K562 (cell line): Measurements from ENCODE around the gene WFIKKN1. TPM values are rescaled to one million over a fixed set of nuclear protein-coding genes. Genes with fewer than 3 reads are reported as not detected.
A peak's percentile ranks its signal among the peaks of the same experiment; 100 is the strongest.

ENCODE experiments used
- ATAC-seq: fragments of 200-7000 bp; cut with Tn5 transposase; 3 replicates; pipeline ENCODE4 v1.9.1; 2020; ENCODE audit warnings: moderate library complexity
- BruUV-seq: library from RNA; stranded (reverse); fragments of 400-500 nt; replicated peaks from 2 replicates; lab custom pipeline; 2021; lab: Mats Ljungman, UMichigan
- CTCF ChIA-PET: fragments of 300-600 bp; formaldehyde crosslinking; extraction: SDS; loops from one replicate; lab custom pipeline; 2021; ENCODE audit warnings: low intra/inter-chr PET ratio; lab: Yijun Ruan, JAX
- POLR2A ChIA-PET: fragments of 300-600, 350-650 bp; sonication (Branson Sonifier 250); formaldehyde crosslinking; extraction: SDS; loops from one replicate; lab custom pipeline; 2021; ENCODE audit warnings: antibody characterized with exemption, inconsistent platforms; lab: Yijun Ruan, JAX
- DNase-seq, 4 experiments: peaks; one replicate each; pipeline versions ENCODE4 v3.0.0 to v3.0.0-alpha.2; 2011 to 2018; ENCODE audit warnings: low spot score in 3 of 4, mixed read lengths in 3 of 4; ENCODE audit errors: extremely low read depth in 1 of 4
- FAIRE-seq: peaks from 2 replicates; lab custom pipeline; 2011; peaks lifted over from hg19 to GRCh38; lab: Jason Lieb, UNC
- H2AFZ ChIP-seq: 2 replicates; pipeline ENCODE4 v1.6.0; 2011; ENCODE audit warnings: low read depth, low read length, control low read depth, inconsistent platforms
- H3K27ac ChIP-seq: fragments of 200-600 bp; 3 replicates; pipeline ENCODE4 v1.8.0; 2011; ENCODE audit warnings: low read depth, mild to moderate bottlenecking, control low read depth, inconsistent platforms, low read length, moderate library complexity, mixed read lengths; ENCODE audit errors: extremely low read depth
- H3K27me3 ChIP-seq, 2 experiments: fragments of 300-600 bp in 1 of 2; 2 replicates in 1 of 2; 3 replicates in 1 of 2; pipeline versions ENCODE4 v1.6.0 to v1.8.0; 2011; ENCODE audit warnings: inconsistent platforms in 2 of 2, low read length in 2 of 2, mild to moderate bottlenecking in 1 of 2, mixed read lengths in 1 of 2, moderate library complexity in 1 of 2; ENCODE audit not compliant: control insufficient read depth in 2 of 2, insufficient read depth in 2 of 2
- H3K36me3 ChIP-seq: fragments of 300-600 bp; 3 replicates; pipeline ENCODE4 v1.8.0; 2011; ENCODE audit warnings: mild to moderate bottlenecking, low read length, inconsistent platforms; ENCODE audit not compliant: control insufficient read depth, insufficient read depth
- H3K4me1 ChIP-seq, 2 experiments: fragments of 200-600 bp in 1 of 2; replicated peaks in 1 of 2; 2 replicates in 1 of 2; 3 replicates in 1 of 2; pipeline versions ENCODE4 v1.5.1 to v1.8.0; 2011; ENCODE audit warnings: inconsistent platforms in 2 of 2, low read length in 2 of 2, mild to moderate bottlenecking in 1 of 2, mixed read lengths in 1 of 2, moderate library complexity in 1 of 2; ENCODE audit not compliant: control insufficient read depth in 2 of 2, insufficient read depth in 2 of 2
- H3K4me2 ChIP-seq: 2 replicates; pipeline ENCODE4 v1.6.1; 2011; ENCODE audit warnings: low read length, control low read depth, inconsistent platforms, mixed read lengths; ENCODE audit not compliant: insufficient read depth
- H3K4me3 ChIP-seq: fragments of 200-600 bp; sonication (generic), shearing (Covaris generic); 2 replicates; pipeline ENCODE4 v1.5.1; 2016; ENCODE audit warnings: control low read depth, inconsistent platforms
- H3K79me2 ChIP-seq: fragments of 200-600 bp; 3 replicates; pipeline ENCODE4 v1.8.0; 2011; ENCODE audit warnings: low read length, inconsistent platforms; ENCODE audit not compliant: control insufficient read depth, insufficient read depth
- H3K9ac ChIP-seq, 2 experiments: 2 replicates each; pipeline versions ENCODE4 v1.6.0 to v1.6.1; 2011; ENCODE audit warnings: low read depth in 2 of 2, low read length in 2 of 2, control low read depth in 1 of 2, inconsistent platforms in 1 of 2, mild to moderate bottlenecking in 1 of 2, mixed read lengths in 1 of 2; ENCODE audit not compliant: insufficient read depth in 1 of 2
- H3K9me1 ChIP-seq: one replicate; pipeline ENCODE4 v1.6.0; 2011; ENCODE audit warnings: inconsistent platforms, mild to moderate bottlenecking, low read length, moderate library complexity; ENCODE audit not compliant: control insufficient read depth, insufficient read depth
- H3K9me3 ChIP-seq: replicated peaks from 2 replicates; pipeline ENCODE4 v1.5.1; 2011; ENCODE audit warnings: low read depth, low read length, inconsistent platforms; ENCODE audit not compliant: control insufficient read depth, insufficient read depth
- H4K20me1 ChIP-seq: replicated peaks from 2 replicates; pipeline ENCODE4 v1.6.1; 2011; ENCODE audit warnings: low read length, inconsistent platforms, mixed read lengths; ENCODE audit not compliant: control insufficient read depth, insufficient read depth
- ETS2 ChIP-seq: IDR thresholded peaks from 2 replicates; pipeline ENCODE4 v1.6.1; 2016; ENCODE audit warnings: borderline replicate concordance, missing genetic modification characterization, mild to moderate bottlenecking, moderate library complexity, missing compliant biosample characterization; ENCODE audit not compliant: poor library complexity, severe bottlenecking
- GATA2 ChIP-seq: sonication (generic); formaldehyde crosslinking; IDR thresholded peaks from 2 replicates; pipeline ENCODE4 v1.4.0; 2020; ENCODE audit warnings: mild to moderate bottlenecking, missing genetic modification reagents
- MAZ ChIP-seq, 2 experiments: fragments of 450-650 bp in 1 of 2; sonication (generic) in 1 of 2; formaldehyde crosslinking; IDR thresholded peaks in 1 of 2; conservative IDR thresholded peaks in 1 of 2; 2 replicates each; pipeline versions ENCODE4 v1.4.0 to v1.5.0; 2020; ENCODE audit warnings: mild to moderate bottlenecking in 1 of 2, missing genetic modification reagents in 1 of 2
- PTRF ChIP-seq: fragments of 450-650 bp; IDR thresholded peaks from 2 replicates; pipeline ENCODE4 v1.6.1; 2016; ENCODE audit warnings: mild to moderate bottlenecking, missing genetic modification characterization, missing compliant biosample characterization
- RBM34 ChIP-seq: fragments of 200-400 bp; formaldehyde crosslinking; IDR thresholded peaks from 2 replicates; pipeline ENCODE4 v1.6.1; 2018; ENCODE audit warnings: low read length, borderline replicate concordance; ENCODE audit not compliant: insufficient read depth
- RFX1 ChIP-seq: fragments of 450-650 bp; IDR thresholded peaks from 2 replicates; pipeline ENCODE4 v1.6.1; 2016; ENCODE audit warnings: mild to moderate bottlenecking, moderate library complexity
- SLC30A9 ChIP-seq: fragments of 250-450 bp; sonication (Bioruptor Pico); IDR thresholded peaks from 2 replicates; pipeline ENCODE4 v1.8.0; 2022; ENCODE audit warnings: mild to moderate bottlenecking, moderate library complexity
- SMARCA5 ChIP-seq: fragments of 450-650 bp; IDR thresholded peaks from 2 replicates; pipeline ENCODE4 v1.6.1; 2016
- ZNF212 ChIP-seq: fragments of 450-650 bp; formaldehyde crosslinking; IDR thresholded peaks from 2 replicates; pipeline ENCODE4 v1.4.0; 2020; ENCODE audit warnings: mild to moderate bottlenecking
- ZNF316 ChIP-seq: fragments of 450-650 bp; IDR thresholded peaks from 2 replicates; pipeline ENCODE4 v1.6.1; 2016
- ZNF695 ChIP-seq: fragments of 450-650 bp; formaldehyde crosslinking; IDR thresholded peaks from 2 replicates; pipeline ENCODE4 v1.4.0; 2020; ENCODE audit warnings: mild to moderate bottlenecking, moderate library complexity
- ZNF830 ChIP-seq: fragments of 250-450 bp; sonication (Bioruptor Pico); IDR thresholded peaks from 2 replicates; pipeline ENCODE4 v1.5.0; 2021; ENCODE audit warnings: mild to moderate bottlenecking
- ZSCAN32 ChIP-seq: fragments of 450-650 bp; formaldehyde crosslinking; IDR thresholded peaks from 2 replicates; pipeline ENCODE4 v1.4.0; 2020; ENCODE audit warnings: mild to moderate bottlenecking, moderate library complexity
- WGBS: fragments of 100-300 bp; shearing (Covaris generic); methylation state at CpG from one replicate; pipeline ENCODE4 v1.1.6; 2016; ENCODE audit warnings: low coverage, mixed read lengths; ENCODE audit not compliant: insufficient coverage; ENCODE audit errors: missing lambda C conversion rate; 5-methylcytosine and 5-hydroxymethylcytosine counted together
- in situ Hi-C: fragments of 300-500 bp; cut with MboI; formaldehyde crosslinking; loops from 4 replicates; pipeline ENCODE4 v1.15.0; 2018; ENCODE audit warnings: inconsistent platforms, mixed read lengths
- intact Hi-C: fragments of 100-400 bp; cut with micrococcal nuclease; formaldehyde crosslinking; loops from 2 replicates; pipeline ENCODE4 v1.14.2; 2022
- polyA plus RNA-seq, 8 experiments: library from polyadenylated mRNA; depleted of rRNA in 4 of 8; stranded (reverse) in 5 of 8; unstranded in 3 of 8; fragments of >200 nt; fragmentation: Nextera tagmentation in 2 of 8; fragmentation: Illumina TruSeq in 1 of 8; extraction: Ambion mirVana in 2 of 8; extraction: Trizol in 1 of 8; gene quantifications; 2 replicates each; pipeline versions ENCODE4 v1.2.1 to v1.2.3, GENCODE V29; 2011 to 2014; ENCODE audit warnings: inconsistent platforms in 1 of 8, missing spikeins in 1 of 8
- total RNA-seq, 7 experiments: library from RNA; depleted of rRNA in 6 of 7; stranded (reverse); fragments of >200 nt in 6 of 7; fragmentation: Illumina TruSeq in 2 of 7; extraction: Trizol in 2 of 7; gene quantifications; 2 replicates each; pipeline versions ENCODE4 v1.2.1 to v1.2.3, GENCODE V29; 2011 to 2021; ENCODE audit warnings: low replicate concordance in 1 of 7
- TF ChIP-seq, protein P1 (sequence below): fragments of 450-650 bp; IDR thresholded peaks from 2 replicates; pipeline ENCODE4 v1.7.0; 2016; ENCODE audit warnings: borderline replicate concordance
- TF ChIP-seq, protein P2 (sequence below): sonication (generic); formaldehyde crosslinking; IDR thresholded peaks from 2 replicates; pipeline ENCODE4 v1.8.1; 2023; ENCODE audit warnings: mild to moderate bottlenecking, missing genetic modification reagents, moderate library complexity
- TF ChIP-seq, protein P3 (sequence below): fragments of 450-650 bp; IDR thresholded peaks from 2 replicates; pipeline ENCODE4 v1.6.1; 2016; ENCODE audit warnings: antibody characterized with exemption

Gene WFIKKN1
- total and polyA plus RNA-seq, 9 of the 15 experiments (the other 6 are each of a cell fraction or from before 2014, with no cell fraction given), result 0.14 to 1.1 (median 0.50) TPM; not detected in 4

DNA sequence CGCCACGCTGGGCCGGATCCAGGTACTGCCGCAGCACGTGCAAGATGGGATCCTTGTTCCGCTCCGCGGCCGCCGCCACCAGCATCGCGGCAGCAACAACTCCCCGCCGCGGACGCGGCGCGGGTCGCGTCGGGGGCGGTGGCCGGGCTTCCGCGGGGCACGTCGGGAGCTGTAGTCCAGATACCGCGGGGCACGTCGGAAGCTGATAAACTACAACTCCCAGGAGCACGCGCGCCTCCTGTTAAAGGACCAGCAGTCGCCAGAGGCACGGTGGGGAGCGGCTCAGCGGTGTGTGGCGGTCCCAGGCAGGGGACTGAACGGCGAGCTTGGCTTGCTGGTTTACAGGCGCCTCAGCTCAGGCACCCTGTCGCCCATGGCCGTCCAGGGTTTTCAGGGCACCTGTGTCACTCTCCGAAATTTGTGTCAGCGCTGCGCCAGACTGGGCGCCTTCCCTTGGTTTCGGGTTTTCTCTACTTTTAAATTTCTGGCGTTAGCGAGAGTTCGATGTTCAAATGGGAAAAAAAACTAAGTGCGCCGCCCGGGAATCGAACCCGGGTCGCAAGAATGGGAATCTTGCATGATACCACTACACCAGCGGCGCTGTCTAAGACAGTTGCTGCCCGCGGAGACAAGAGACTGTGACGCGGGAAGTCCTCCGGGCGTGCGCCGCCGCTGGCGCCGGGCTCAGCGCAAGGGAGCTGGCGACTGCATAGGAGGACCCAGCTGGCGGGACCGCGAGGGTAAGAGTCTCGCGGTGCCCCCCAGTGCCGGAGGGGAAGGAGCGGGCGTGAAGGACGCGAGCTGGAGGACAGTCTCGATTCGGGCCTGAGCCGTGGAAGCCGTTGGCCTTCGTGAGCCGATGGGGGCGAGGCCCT is 5.7 kb downstream of the WFIKKN1 start, which contains the start of gene METTL26:
Gene METTL26 (minus strand): TSS at position 100 of the 875 bp plus-strand sequence. CDS start 15 bp downstream, at position 85.
- intact Hi-C loops, result loop anchor here (2.0 to 5.0 kb wide), 2 partner anchors 14 to 41 kb away; partner anchors contain the start of gene RHBDL1
- Histone ChIP-seq H3K4me2 (peak within 1 kb of the TSS; percentile 92), H3K27me3 (no peaks in the 10 kb centered on the region), H3K79me2 (peaks cover 29% of the 10 kb centered on the region), H3K36me3 (peaks cover 25% of the 10 kb centered on the region; the same call in 1 of the 3 replicates), H4K20me1 (no peaks in the 10 kb centered on the region), H2AFZ (peak within 1 kb of the TSS; percentile 97), H3K27ac (peak within 1 kb of the TSS; percentile 93), H3K9me1 (no peaks in the 10 kb centered on the region), H3K4me1 (peaks cover 14 to 83% of the 10 kb centered on the region in 2 experiments; a peak in 4 of 5 replicates), H3K9ac (peak within 1 kb of the TSS; percentile 87 to 99), H3K9me3 (no peaks in the 10 kb centered on the region), H3K4me3 (peak within 1 kb of the TSS; percentile 87)
- DNase-seq (peak; percentile 78 to 97 (median 86)), FAIRE-seq (peak; percentile 94), ATAC-seq (peak; percentile 87)
- POLR2A ChIA-PET, result interaction anchor here (0.6 to 2.2 kb wide), 19 partner anchors 9 to 1042 kb away, joined by 3 to 8 read pairs (median 3); partner anchors contain the start of genes NHLRC4 and RHOT2
- WGBS, result under 1% methylated on average over 90 of the region's 91 CpGs
- in situ Hi-C loops, result no loop called here
- CTCF ChIA-PET, result interaction anchor here (1.8 kb wide), 1 partner anchor 31 kb away, joined by 7 read pairs; the partner anchor contains the start of gene RHOT2
- BruUV-seq, result no TSS peak
- TF ChIP-seq ZNF316 (no peak), ETS2 (tag) (no peak), PTRF (tag) (no peak), ZNF695 (CRISPR knock-in tag) (no peak), SMARCA5 (peak; percentile 64), RBM34 (no peak), RFX1 (no peak), MAZ (CRISPR knock-in tag; conservative IDR thresholded peaks at IDR 0.05 in 1 of 2, IDR thresholded peaks at IDR 0.05 in 1 of 2) (peak; percentile 14 to 38; a peak in 3 of 4 replicates), ZSCAN32 (CRISPR knock-in tag) (no peak), GATA2 (no peak), ZNF212 (CRISPR knock-in tag) (peak; percentile 44; the same call in 1 of the 2 replicates), ZNF830 (CRISPR knock-in tag) (no peak), SLC30A9 (CRISPR knock-in tag) (no peak)
- TF ChIP-seq, protein P1, sequence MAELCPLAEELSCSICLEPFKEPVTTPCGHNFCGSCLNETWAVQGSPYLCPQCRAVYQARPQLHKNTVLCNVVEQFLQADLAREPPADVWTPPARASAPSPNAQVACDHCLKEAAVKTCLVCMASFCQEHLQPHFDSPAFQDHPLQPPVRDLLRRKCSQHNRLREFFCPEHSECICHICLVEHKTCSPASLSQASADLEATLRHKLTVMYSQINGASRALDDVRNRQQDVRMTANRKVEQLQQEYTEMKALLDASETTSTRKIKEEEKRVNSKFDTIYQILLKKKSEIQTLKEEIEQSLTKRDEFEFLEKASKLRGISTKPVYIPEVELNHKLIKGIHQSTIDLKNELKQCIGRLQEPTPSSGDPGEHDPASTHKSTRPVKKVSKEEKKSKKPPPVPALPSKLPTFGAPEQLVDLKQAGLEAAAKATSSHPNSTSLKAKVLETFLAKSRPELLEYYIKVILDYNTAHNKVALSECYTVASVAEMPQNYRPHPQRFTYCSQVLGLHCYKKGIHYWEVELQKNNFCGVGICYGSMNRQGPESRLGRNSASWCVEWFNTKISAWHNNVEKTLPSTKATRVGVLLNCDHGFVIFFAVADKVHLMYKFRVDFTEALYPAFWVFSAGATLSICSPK, result no peak
- TF ChIP-seq, protein P2, sequence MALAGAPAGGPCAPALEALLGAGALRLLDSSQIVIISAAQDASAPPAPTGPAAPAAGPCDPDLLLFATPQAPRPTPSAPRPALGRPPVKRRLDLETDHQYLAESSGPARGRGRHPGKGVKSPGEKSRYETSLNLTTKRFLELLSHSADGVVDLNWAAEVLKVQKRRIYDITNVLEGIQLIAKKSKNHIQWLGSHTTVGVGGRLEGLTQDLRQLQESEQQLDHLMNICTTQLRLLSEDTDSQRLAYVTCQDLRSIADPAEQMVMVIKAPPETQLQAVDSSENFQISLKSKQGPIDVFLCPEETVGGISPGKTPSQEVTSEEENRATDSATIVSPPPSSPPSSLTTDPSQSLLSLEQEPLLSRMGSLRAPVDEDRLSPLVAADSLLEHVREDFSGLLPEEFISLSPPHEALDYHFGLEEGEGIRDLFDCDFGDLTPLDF (CRISPR knock-in tag), result peak; percentile 79
- TF ChIP-seq, protein P3, sequence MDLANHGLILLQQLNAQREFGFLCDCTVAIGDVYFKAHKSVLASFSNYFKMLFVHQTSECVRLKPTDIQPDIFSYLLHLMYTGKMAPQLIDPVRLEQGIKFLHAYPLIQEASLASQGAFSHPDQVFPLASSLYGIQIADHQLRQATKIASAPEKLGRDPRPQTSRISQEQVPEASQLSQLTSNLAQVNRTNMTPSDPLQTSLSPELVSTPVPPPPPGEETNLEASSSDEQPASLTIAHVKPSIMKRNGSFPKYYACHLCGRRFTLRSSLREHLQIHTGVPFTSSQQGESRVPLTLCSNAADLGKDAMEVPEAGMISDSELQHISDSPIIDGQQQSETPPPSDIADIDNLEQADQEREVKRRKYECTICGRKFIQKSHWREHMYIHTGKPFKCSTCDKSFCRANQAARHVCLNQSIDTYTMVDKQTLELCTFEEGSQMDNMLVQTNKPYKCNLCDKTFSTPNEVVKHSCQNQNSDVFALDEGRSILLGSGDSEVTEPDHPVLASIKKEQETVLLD, result peak; percentile 29; the same call in 1 of the 2 replicates
